Stimulated activated naive CD4-positive, alpha-beta T cell (primary cell): Measurements from ENCODE around the gene TEX51.

Source experiments
- DNase-seq, 6 experiments: peaks; one replicate each; lab custom pipeline; 2025; lab: John Stamatoyannopoulos, UW

Gene TEX51

DNA sequence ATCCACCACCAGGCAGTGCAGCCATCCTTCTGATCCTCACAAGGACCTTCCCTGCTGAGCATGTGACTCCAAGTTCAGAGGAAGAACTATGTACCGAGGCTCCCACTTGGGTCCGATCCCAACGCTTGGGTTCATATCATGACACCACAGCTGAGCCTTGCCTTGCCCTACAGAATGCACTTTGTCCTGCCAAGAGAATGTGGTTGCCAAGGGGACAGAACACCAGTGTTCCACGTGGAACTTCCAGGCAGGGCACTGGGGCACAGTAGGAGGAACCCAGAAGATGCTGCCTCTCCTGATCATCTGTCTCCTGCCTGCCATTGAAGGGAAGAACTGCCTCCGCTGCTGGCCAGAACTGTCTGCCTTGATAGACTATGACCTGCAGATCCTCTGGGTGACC lies at the start of gene TEX51:
TSS of gene TEX51 (plus strand) at position 255 of the 400 bp plus-strand sequence. CDS start at position 284, 29 bp downstream.
- DNase-seq = no peak

DNA sequence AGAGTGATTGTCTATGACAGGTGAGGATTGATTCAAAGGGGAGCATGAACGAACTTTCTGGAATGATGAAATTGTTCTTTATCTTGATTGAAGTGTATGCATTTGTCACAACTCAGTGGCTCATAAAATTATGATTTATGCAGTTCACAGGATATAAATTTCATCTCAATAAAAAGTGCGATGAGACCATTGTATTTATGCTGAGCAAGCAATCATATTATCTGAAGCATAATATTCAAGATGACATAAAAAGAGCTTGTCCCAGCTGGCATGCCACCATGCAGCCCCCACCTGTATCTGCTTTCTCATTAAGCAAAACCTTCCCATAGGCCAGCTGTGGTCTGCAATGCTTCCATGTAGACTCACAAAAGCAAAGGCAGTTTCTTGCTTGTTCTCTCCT lies 49.6 kb upstream of the TEX51 start:
- DNase-seq = no peak

DNA sequence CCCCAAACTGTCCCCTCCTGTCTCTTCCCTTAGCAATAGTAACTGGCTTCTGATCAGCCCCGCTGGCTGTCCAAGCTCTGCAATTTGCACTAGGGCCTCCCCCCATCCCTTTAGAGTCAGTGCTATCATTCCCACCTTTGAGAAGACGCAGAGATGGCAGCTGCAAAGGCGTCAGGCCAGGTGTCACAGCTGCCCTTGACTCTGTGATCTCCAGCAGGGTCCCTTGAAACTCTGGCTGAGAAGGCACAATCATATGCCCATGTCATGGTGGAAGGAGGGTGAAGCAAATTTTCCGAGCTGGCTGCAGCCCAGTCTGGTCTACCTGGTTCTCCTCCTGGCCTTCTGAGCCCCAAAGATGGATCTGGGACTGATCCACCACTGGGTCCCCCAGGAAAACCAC lies 49.2 kb upstream of the TEX51 start:
- no peak for DNase-seq

DNA sequence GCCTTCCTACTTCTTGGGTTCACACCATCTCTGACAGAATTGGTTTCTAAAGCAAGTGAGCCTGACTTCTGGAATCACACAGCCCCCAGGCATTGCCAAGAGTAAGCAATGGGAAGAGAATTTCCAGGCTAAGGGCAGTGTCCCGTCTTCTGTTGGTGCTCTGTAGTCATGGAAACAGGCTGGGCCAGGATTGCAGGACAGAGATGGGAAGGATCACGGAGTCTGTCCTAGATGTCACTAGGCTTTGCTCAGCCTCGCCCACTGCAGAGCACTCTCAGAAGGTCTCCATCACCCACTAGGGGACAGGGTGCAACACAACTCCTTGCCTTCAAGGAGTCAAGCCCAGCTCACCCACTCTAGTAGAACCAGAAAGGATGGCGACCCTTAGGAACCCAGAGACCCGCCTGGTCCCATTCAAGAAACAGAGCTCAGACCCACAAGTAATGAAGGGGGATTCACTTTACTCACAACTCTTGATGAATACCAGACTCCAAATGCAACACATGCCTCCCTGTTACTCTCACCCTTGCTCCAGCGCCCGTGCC lies 48.6 kb upstream of the TEX51 start:
- no peak for DNase-seq

DNA sequence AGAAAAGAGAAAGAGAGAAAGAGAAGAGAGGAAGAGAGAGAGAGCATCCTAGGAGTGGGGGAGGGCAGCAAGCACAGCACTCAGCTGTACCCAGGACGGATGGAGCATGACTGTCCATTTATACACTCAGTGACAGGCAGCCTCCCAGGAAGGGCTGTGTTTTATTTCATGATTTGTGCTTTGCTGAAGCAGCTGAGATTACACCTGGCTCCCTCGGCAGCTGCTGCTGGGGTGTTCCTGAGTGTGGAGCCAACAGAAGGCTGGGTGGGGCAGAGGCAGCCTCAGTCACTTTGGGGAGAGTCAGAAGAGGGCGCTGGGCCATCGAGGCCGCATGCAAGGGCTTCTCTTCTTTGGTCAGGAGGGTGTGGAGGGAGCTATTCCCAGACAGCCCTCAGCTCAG lies 47.8 kb upstream of the TEX51 start:
- DNase-seq = no peak

DNA sequence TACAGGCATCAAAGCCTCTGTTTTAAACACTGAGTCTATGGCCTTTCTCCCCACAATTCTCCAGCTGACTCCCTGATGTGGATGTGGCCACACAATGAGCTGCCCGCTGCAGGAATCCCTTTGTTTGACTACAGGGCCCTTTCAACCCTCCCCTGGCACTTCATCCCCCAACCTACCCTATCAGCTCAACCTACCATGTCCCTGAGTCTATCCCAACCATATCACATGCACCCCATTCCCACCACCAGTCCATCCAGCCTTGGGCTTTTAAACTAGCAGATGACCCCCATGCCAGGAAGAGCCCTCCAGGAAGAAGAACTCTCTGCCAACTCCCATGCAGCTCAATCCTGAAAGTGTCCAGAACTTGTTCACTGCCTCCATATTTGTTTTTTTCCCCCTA lies 46.9 kb upstream of the TEX51 start:
- DNase-seq = no peak

DNA sequence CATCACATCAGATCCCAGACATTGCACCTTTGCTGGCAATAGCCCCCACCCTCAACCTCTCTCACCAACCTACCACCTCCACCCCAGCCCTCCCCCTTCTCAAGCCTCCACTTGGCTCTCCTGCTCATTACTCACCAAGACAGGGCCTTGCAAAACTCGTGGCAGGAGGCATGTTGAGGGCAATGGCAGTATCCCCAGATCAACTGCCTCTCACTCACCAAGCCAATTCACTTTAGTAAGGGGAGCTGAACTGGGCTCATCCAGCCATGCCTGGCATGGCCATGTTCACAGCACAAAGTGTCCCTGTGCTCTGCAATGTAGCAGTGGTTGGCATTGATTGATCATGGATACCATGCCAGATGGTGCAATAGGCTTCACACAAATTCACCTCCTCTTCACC lies 46.3 kb upstream of the TEX51 start:
- no peak for DNase-seq

DNA sequence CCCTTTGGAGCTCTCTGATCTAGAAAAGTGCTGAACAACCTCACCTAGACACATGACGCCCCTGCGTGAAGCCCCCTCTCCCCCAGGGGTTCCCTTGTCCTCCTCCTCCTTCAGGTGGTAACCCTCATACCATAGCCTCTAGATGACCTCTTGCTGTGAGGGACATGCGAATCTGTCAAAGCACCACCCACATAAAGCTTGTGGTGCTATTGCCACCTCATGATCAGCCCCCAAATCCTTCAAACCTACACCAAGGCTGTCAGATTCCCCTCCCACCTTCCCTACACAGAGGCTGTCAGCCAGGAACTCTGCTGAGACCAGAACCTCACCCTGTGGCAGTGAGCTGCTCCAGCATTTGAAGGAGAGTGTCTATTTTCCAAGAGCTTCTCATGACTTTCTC lies 43.1 kb upstream of the TEX51 start:
- no peak for DNase-seq

DNA sequence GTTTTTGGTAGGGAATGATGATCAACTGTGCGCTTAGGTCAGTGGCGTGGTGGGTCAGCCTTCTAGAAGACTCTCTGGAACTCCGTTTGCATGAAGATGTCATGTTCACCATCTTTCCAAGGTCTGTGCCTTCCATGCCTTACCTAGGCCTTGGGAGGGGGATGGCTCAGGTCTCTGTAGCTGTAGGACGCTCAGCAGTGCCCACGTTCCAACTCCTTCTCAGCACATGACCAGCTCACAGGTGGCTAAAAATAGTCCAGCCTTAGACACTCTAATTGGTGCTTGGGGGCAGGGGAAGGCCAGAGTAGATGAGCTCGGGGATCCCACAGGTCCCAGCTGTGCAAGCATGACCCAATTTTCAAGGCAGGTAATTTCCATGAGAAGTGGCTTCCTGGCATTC lies 42.3 kb upstream of the TEX51 start:
- DNase-seq = no peak

DNA sequence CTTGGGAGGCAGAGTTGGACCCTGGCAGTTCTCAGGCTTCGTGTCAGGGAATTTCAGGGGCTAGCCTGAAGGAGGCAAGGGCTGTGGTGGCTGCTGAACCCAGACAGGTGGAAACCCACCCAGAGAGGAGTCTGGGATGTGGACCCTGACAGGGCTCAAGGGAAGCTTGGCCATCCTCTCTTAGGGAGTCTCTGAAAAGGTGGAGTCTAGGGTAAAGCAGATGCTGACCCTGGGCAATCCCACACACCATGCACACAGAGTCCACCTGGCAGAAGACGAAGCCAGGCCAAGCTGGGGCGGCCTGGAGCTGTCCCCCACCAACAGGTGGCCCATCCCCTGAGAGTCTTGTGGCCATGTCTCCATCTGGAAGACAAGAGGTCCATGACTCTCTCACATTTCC lies 41.2 kb upstream of the TEX51 start:
- no peak for DNase-seq

DNA sequence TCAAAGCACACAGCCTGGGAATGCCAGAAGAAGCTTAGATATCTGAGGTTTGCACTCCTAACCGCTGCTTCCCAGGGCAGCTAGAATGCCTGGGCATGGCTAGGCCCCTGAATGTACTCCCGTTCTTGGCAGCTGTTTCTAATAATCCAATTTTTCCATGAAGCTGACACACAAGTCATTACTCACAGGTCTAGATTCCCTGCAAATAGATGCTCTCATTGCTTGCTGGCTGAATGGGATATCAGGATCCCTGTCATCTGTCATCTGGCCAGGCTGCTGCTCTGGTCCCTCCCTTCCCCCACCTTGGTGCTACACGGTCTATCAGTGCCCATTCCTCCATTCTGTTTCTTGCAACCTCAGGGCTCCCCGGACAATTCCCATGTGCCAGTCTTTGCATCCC lies 40.7 kb upstream of the TEX51 start:
- DNase-seq = no peak

DNA sequence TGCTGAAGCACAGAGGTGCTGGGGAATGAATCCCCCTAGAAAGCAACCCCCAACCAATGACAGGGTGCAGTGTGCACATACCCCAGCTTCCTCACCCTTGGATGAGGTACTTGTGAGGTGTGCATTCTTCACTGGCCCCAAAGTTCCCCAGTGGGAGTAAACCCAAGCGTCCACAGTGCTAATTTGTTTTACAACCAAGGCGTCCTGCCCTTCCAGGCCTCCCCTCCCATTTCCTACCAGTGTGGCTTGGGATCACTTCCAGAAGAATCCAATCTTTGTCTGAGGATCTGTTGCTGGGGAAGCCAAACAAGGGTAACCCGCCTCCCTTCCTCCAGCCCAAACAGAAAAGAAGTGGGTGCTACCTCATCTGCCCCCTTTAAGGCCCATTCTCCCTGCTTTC lies 40.3 kb upstream of the TEX51 start:
- DNase-seq = no peak

DNA sequence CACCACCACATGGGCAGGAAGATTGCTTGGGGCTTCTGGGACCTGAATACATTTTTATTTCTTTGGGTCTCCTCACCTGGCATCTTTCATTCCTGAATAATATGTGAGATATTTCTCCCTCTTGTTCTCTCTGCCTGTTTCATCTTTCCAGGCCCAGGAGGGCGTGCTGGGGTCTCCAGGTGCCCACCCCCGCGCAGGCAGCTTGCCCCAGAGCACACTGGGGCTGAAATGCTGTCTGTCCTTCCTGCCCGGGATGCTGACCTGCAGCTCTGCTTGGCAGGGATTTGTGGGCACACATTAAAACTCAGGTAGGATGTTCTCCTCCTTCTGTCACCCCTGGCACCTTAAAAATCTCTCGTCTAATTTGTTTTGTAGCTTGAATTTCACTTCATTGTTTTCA lies 39.7 kb upstream of the TEX51 start:
- DNase-seq = no peak

DNA sequence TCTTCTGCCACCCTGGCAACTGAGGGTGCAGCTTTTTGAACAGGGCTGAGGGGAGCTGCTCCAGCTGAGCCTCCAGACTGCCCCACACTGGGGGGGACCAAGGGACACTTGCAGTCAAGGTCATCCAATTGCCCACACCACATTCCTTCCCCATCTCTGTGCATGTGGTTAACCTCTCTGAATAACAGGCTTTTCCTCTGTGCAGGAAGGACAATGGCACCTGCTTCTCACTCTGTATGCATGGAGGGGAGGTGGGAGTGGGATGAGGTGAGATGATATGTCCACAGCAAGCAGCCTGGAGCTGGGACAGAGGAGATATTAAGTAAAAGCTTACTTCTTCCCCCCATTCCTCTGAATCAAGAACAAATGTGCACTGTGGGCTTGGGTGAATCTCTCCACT lies 39.1 kb upstream of the TEX51 start:
- DNase-seq = no peak

DNA sequence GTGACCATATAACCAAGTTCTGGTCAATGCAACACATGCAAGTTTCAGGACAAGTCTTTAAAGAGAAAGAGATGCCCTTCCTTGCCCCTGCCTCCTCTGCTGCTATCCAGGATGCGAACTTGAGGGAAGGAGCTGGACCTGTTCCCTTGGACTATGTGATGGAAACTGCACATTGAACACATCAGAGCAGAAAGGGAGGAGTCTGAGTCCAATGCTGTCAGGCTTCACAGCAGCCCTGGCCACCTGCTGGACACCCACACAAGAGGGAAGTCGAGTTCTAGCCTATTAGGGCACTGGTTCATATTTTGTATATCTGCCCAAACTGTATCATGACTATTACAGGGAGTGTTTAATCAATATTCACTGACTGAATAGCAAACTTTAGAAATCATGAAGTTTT lies 38.3 kb upstream of the TEX51 start:
- DNase-seq = no peak

DNA sequence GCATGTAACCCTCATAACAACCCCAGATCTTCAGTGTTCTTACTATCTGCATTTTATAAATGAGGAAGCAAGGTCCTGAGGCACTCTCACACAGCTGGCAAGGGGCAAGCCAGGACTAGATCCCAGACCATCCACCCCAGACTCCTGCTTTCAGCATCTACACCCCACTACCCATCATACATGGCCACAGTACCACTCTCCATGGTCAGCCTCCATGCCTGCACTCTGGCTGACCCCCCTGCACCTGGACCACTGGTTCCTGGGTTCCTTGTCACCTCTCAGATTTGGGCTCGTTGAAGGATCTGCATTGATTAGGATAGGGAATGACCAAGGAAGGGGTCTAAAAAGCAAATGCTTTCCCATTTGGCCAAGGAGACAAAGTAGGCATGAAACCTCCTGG lies 36.0 kb upstream of the TEX51 start:
- no peak for DNase-seq

DNA sequence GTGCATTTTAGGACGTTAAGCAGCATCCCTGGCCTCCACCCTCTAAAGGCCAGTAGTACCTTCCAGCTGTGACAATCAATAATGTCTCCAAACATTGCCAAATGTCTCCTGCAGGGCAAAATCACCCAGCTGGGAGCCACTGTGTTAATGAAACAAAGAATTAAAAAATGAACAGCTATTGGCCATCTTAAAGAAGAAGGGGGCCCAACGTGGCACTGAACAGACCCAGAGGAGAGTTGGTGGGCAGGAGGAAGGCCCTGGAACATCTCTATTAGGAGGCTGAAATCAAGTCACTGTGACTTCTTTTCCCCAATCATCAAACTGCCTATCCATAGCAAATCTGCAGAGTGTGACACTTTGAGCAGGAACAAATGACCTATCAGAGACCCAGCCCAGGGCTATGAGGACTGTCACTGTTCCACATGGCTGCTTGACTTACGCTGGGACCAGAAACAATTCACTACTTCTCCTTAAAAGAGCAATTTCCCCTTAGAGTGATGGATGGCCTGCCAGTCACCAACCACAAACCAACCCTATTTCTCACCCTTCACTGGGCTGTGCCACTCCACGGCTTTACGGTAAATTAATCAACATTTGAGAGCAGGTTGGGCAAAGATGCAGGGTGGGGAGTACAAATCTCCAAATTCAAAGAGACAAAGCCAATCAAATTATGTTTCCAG lies 35.2 kb upstream of the TEX51 start:
- DNase-seq = no peak

DNA sequence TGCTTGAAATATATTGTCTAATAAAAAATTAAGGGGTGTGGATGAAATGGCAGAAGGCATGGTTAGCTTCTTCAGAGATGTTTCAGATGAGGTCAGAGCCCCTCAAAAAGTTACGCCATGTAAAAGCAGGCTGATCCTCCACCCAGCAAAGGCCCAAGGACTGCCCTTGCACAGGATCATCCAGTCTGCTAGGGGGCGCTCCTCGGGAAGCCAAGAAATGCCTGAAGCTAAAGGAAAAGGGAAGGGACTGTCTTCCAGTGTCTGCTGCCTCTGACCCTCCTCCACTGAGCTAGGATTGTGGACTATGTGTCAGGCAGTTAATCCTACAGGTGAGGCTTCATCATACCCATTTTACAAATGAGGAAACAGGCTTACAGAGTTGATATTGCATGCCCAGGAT lies 33.8 kb upstream of the TEX51 start:
- DNase-seq = no peak

DNA sequence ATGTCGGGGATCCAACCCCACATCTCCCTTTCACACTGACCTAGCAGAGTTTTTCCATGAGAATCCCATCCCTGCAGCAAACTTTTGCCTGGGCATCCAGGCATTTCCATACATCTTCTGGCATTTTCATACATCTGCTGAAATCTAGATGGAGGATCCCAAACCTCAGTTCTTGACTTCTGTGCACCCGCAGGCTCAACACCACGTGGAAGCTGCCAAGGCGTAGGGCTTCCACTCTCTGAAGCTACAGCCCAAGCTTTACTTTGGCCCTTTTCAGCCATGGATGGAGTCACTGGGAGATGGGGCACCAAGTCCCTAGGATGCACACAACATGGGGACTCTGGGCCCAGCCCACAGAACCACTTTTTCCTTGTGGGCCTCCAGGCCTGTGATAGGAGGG lies 32.2 kb upstream of the TEX51 start:
- DNase-seq = no peak

DNA sequence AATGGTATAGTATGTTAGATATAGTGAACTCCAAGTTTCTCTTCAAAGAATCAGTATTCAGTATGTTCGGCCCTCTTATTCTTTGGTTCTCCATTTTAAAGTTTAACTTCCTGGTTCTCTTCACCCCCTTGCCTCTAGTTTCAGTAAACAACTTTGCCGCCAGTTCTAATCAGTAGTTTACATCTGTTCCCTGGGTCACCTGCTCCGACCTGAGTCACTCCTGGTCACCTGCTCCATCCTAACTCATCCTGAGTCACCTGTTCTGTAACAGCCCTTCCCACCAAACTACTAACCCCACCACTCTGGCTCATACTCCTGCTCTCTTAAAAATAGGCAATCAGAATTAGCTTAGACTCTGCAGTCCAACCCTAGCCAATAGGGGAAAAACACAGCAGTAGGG lies 23.7 kb upstream of the TEX51 start:
- no peak for DNase-seq

DNA sequence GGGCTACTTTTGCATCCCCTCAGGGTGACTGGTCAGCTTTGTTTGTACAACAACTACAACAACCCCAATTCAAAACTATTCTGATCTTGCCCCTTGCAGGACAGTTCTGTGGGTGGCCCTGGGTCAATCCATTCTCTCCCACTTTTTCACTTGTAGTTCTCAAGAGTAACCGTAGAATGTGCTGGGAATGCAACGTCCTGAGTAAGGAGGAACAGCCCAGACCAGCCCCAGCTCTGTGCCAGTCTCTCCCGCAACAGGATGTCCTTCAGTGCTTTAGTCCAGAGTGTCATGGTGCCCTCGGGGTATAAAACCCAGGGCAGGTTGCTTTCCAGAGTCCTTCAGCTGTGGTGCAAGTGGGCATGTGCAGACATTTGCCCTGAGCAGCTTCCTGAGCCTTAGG lies 22.1 kb upstream of the TEX51 start:
- DNase-seq = no peak

DNA sequence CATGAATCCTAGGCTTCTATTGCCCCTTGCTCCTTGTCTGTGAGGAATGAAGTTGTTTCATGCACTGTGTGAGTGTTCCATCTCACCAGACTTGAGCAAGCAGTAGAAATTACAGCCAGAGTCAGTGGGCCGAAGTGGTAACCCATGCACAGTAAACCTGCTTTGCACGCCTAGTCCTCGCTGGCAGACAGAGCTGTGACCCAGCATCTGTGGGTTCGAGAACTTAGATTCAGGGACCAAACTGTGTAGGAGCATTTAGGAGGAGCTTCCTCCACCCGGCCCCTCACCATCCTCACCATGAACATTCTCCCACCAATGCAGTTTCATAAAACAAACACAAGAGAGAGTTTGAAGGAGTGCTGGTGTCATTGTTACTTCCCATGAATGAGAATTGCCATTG lies 21.6 kb upstream of the TEX51 start:
- no peak for DNase-seq

DNA sequence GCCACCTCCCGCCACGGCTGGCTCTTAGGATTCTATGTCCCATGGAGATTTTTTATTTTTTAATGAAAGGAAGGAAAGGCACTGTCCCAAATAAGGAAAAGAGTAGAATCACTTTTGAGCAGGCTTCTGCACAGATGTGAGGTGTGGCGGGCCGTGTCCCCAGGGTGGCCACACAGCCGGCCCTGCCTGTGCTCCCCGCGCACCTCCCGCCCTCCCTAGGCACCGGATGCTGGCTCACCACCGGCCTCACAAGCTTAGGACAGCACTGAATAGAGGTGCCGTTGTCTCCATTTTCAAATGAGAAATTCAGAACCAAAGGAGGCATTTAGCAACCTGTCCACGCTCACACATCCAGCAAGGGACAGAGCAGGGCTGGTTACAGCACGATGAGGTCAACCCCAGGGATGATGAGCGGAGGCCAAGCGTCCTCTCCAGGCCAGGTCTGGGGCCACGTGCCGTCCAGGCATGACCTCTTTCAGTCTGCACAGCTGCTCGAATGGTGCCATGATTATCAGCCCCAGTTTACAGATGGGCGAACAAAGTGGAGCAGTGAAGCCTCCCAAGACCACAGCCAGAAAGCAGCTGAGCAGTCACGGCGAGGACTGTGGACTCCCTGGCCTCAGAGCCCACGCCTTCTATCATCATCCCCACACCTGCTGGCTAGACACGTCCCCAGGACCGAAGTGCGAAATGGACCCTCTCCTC lies 20.7 kb upstream of the TEX51 start:
- DNase-seq = no peak

DNA sequence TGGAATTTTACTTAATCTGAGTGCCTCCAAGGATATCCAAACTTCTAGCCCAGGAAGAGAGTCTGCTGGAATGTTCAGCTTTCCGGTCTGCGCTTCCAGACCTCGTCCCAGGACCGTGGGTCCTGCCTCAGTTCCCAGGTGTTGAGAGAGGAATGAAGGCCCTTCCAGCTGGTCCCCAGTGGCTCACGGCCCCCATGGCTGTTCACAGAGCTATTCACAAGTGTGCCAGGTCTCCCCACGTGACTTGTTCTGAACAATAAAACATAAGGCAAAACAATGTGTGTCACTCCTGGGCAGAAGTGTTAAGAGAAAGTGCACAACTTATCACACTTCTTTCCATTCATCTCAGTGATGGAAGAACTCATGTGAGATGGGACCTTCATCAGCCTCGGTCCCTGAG lies 20.1 kb upstream of the TEX51 start:
- no peak for DNase-seq
